Activated CD4-positive, alpha-beta T cell treated with anti-CD3 and anti-CD28 coated beads, Interleukin-2, amount 10 ng/mL, durations not matched to agents 24 days and 14 days (primary cell): ENCODE measurements around the gene NSG2. TPM values are rescaled to one million over a fixed set of nuclear protein-coding genes. Genes with fewer than 3 reads are reported as not detected.
"Not testable (repeated sequence)": the region's sequence is repeated elsewhere in the genome, so short reads cannot be mapped to it uniquely, and the experiment has no call there.

Source experiments
- DNase-seq: peaks from one replicate; pipeline ENCODE4 v3.0.0; 2022
- H3K27ac Mint-ChIP-seq: one replicate; pipeline ENCODE4 v1.8.0; 2022; ENCODE audit warnings: mild to moderate bottlenecking, mixed read lengths
- H3K27me3 Mint-ChIP-seq: one replicate; pipeline ENCODE4 v1.8.0; 2022; ENCODE audit warnings: mixed read lengths
- H3K36me3 Mint-ChIP-seq: one replicate; pipeline ENCODE4 v1.8.0; 2022; ENCODE audit warnings: low read depth, mild to moderate bottlenecking, mixed read lengths
- H3K4me1 Mint-ChIP-seq: one replicate; pipeline ENCODE4 v1.8.0; 2021; ENCODE audit warnings: mixed read lengths
- H3K4me3 Mint-ChIP-seq: one replicate; pipeline ENCODE4 v1.8.0; 2022; ENCODE audit warnings: mild to moderate bottlenecking, moderate library complexity, mixed read lengths
- H3K9me3 Mint-ChIP-seq: one replicate; pipeline ENCODE4 v1.8.0; 2021; ENCODE audit warnings: mixed read lengths
- intact Hi-C: fragments of 100-400 bp; cut with micrococcal nuclease; formaldehyde crosslinking; loops from one replicate; pipeline ENCODE4 v1.15.1; 2023
- total RNA-seq: library from RNA; stranded (reverse); gene quantifications from 2 replicates; pipeline ENCODE4 v1.2.3, GENCODE V29; 2022

The NSG2 gene
- total RNA-seq, 1 donor from 2014 or later: not detected

GRCh38 chr5:174140452-174141020, 95.0 kb downstream of the NSG2 start:
- no peak for DNase-seq
- Mint-ChIP-seq H3K27me3 (no peaks in the 10 kb centered on the region), H3K4me3 (no peak overlapping the region), H3K27ac (no peak overlapping the region), H3K36me3 (no peaks in the 10 kb centered on the region), H3K9me3 (no peaks in the 10 kb centered on the region), H3K4me1 (no peaks in the 10 kb centered on the region)
- intact Hi-C loops: no loop called here

GRCh38 chr5:174141398-174141797, 95.9 kb downstream of the NSG2 start:
- intact Hi-C loops: no loop called here
- H3K4me3 Mint-ChIP-seq: no peak overlapping the region
- no peaks in the 10 kb centered on the region for H3K9me3 Mint-ChIP-seq
- DNase-seq: no peak
- H3K4me1 Mint-ChIP-seq: no peaks in the 10 kb centered on the region
- no peaks in the 10 kb centered on the region for H3K36me3 Mint-ChIP-seq
- no peak overlapping the region for H3K27ac Mint-ChIP-seq
- no peaks in the 10 kb centered on the region for H3K27me3 Mint-ChIP-seq

GRCh38 chr5:174145091-174145490, 99.6 kb downstream of the NSG2 start:
- no peaks in the 10 kb centered on the region for H3K4me1 Mint-ChIP-seq
- H3K4me3 Mint-ChIP-seq: no peak overlapping the region
- H3K27me3 Mint-ChIP-seq: no peaks in the 10 kb centered on the region
- no peak for DNase-seq
- H3K9me3 Mint-ChIP-seq: no peaks in the 10 kb centered on the region
- no peaks in the 10 kb centered on the region for H3K36me3 Mint-ChIP-seq
- no peak overlapping the region for H3K27ac Mint-ChIP-seq
- intact Hi-C loops: no loop called here

GRCh38 chr5:174145821-174146220, 100.3 kb downstream of the NSG2 start:
- Mint-ChIP-seq H3K27ac (peak overlapping the region; percentile 52), H3K4me1 (no peaks in the 10 kb centered on the region), H3K27me3 (no peaks in the 10 kb centered on the region), H3K9me3 (no peaks in the 10 kb centered on the region), H3K36me3 (no peaks in the 10 kb centered on the region), H3K4me3 (no peak overlapping the region)
- DNase-seq: no peak
- intact Hi-C loops: no loop called here

- Mint-ChIP-seq H3K4me1 (no peaks in the 10 kb centered on the region), H3K36me3 (no peaks in the 10 kb centered on the region), H3K27me3 (no peaks in the 10 kb centered on the region), H3K9me3 (no peaks in the 10 kb centered on the region), H3K27ac (no peak overlapping the region), H3K4me3 (no peak overlapping the region)
- no peak for DNase-seq
- intact Hi-C loops: no loop called here
Measured at GRCh38 chr5:174146556-174146955, 101.0 kb downstream of the NSG2 start.

- intact Hi-C loops, H3K4me1 Mint-ChIP-seq, H3K27ac Mint-ChIP-seq, H3K27me3 Mint-ChIP-seq, H3K9me3 Mint-ChIP-seq, DNase-seq, H3K4me3 Mint-ChIP-seq, H3K36me3 Mint-ChIP-seq: not testable (repeated sequence)
Measured at GRCh38 chr5:174147012-174147411, 101.5 kb downstream of the NSG2 start.

- no peak for DNase-seq
- Mint-ChIP-seq H3K9me3 (no peaks in the 10 kb centered on the region), H3K36me3 (no peaks in the 10 kb centered on the region), H3K4me1 (no peaks in the 10 kb centered on the region), H3K27me3 (no peaks in the 10 kb centered on the region), H3K4me3 (no peak overlapping the region), H3K27ac (no peak overlapping the region)
- intact Hi-C loops: no loop called here
Measured at GRCh38 chr5:174147551-174147950, 102.0 kb downstream of the NSG2 start.

- H3K27ac Mint-ChIP-seq: no peak overlapping the region
- H3K9me3 Mint-ChIP-seq: no peaks in the 10 kb centered on the region
- intact Hi-C loops: no loop called here
- DNase-seq: no peak
- no peaks in the 10 kb centered on the region for H3K4me1 Mint-ChIP-seq
- H3K27me3 Mint-ChIP-seq: no peaks in the 10 kb centered on the region
- no peaks in the 10 kb centered on the region for H3K36me3 Mint-ChIP-seq
- H3K4me3 Mint-ChIP-seq: no peak overlapping the region
Measured at GRCh38 chr5:174148721-174149120, 103.2 kb downstream of the NSG2 start.

- no peak overlapping the region for H3K4me3 Mint-ChIP-seq
- no peaks in the 10 kb centered on the region for H3K36me3 Mint-ChIP-seq
- no peak overlapping the region for H3K27ac Mint-ChIP-seq
- no peak for DNase-seq
- no peaks in the 10 kb centered on the region for H3K27me3 Mint-ChIP-seq
- intact Hi-C loops: no loop called here
- H3K4me1 Mint-ChIP-seq: no peaks in the 10 kb centered on the region
- no peaks in the 10 kb centered on the region for H3K9me3 Mint-ChIP-seq
Measured at GRCh38 chr5:174149426-174149825, 103.9 kb downstream of the NSG2 start.

GRCh38 chr5:174149989-174150388, 104.5 kb downstream of the NSG2 start:
- H3K27me3 Mint-ChIP-seq: no peaks in the 10 kb centered on the region
- no peak overlapping the region for H3K27ac Mint-ChIP-seq
- DNase-seq: no peak
- H3K4me3 Mint-ChIP-seq: no peak overlapping the region
- no peaks in the 10 kb centered on the region for H3K4me1 Mint-ChIP-seq
- H3K36me3 Mint-ChIP-seq: no peaks in the 10 kb centered on the region
- no peaks in the 10 kb centered on the region for H3K9me3 Mint-ChIP-seq
- intact Hi-C loops: no loop called here

GRCh38 chr5:174151599-174152181, 106.2 kb downstream of the NSG2 start:
- Mint-ChIP-seq H3K9me3 (no peaks in the 10 kb centered on the region), H3K27me3 (no peaks in the 10 kb centered on the region), H3K27ac (no peak overlapping the region), H3K4me1 (no peaks in the 10 kb centered on the region), H3K4me3 (no peak overlapping the region), H3K36me3 (no peaks in the 10 kb centered on the region)
- intact Hi-C loops: no loop called here
- DNase-seq: no peak

GRCh38 chr5:174154559-174154958, 109.1 kb downstream of the NSG2 start:
- H3K36me3 Mint-ChIP-seq: no peaks in the 10 kb centered on the region

GRCh38 chr5:174155281-174155680, 109.8 kb downstream of the NSG2 start:
- intact Hi-C loops: no loop called here
- Mint-ChIP-seq H3K9me3 (peaks cover 6% of the 10 kb centered on the region), H3K4me1 (no peaks in the 10 kb centered on the region), H3K27me3 (no peaks in the 10 kb centered on the region), H3K4me3 (no peak overlapping the region), H3K36me3 (no peaks in the 10 kb centered on the region), H3K27ac (no peak overlapping the region)
- no peak for DNase-seq

More at GRCh38 chr5:174154559-174154958, 109.1 kb downstream of the NSG2 start:
- H3K4me1 Mint-ChIP-seq: no peaks in the 10 kb centered on the region
- no peak overlapping the region for H3K27ac Mint-ChIP-seq
- no peak for DNase-seq
- H3K9me3 Mint-ChIP-seq: peaks cover 6% of the 10 kb centered on the region
- H3K4me3 Mint-ChIP-seq: no peak overlapping the region
- H3K27me3 Mint-ChIP-seq: no peaks in the 10 kb centered on the region
- intact Hi-C loops: no loop called here

- intact Hi-C loops: no loop called here
- no peaks in the 10 kb centered on the region for H3K4me1 Mint-ChIP-seq
- no peak overlapping the region for H3K4me3 Mint-ChIP-seq
- H3K9me3 Mint-ChIP-seq: peaks cover 6% of the 10 kb centered on the region
- no peaks in the 10 kb centered on the region for H3K27me3 Mint-ChIP-seq
- no peak for DNase-seq
- H3K27ac Mint-ChIP-seq: no peak overlapping the region
- no peaks in the 10 kb centered on the region for H3K36me3 Mint-ChIP-seq
Measured at GRCh38 chr5:174155706-174156105, 110.2 kb downstream of the NSG2 start.

- no peak overlapping the region for H3K4me3 Mint-ChIP-seq
- no peaks in the 10 kb centered on the region for H3K4me1 Mint-ChIP-seq
- no peak for DNase-seq
- no peaks in the 10 kb centered on the region for H3K27me3 Mint-ChIP-seq
- no peak overlapping the region for H3K27ac Mint-ChIP-seq
- intact Hi-C loops: no loop called here
- H3K9me3 Mint-ChIP-seq: peaks cover 6% of the 10 kb centered on the region
- no peaks in the 10 kb centered on the region for H3K36me3 Mint-ChIP-seq
Measured at GRCh38 chr5:174157048-174157447, 111.5 kb downstream of the NSG2 start.
